Esophagus (tissue), 2 donors: ENCODE data around the gene ADAM29. TPM values are rescaled to one million over a fixed set of nuclear protein-coding genes. Genes with fewer than 3 reads are reported as not detected.

Experiments used
- H3K27ac ChIP-seq, 2 donors: one replicate each; pipeline ENCODE4 v1.5.1; 2013; ENCODE audit warnings: low read depth in 2 of 2, mild to moderate bottlenecking in 2 of 2, inconsistent platforms in 1 of 2, low read length in 1 of 2, moderate library complexity in 1 of 2
- H3K27me3 ChIP-seq, 2 donors: one replicate each; pipeline ENCODE4 v1.6.1; 2013; ENCODE audit warnings: low read length in 2 of 2, control low read depth in 1 of 2, mild to moderate bottlenecking in 1 of 2; ENCODE audit not compliant: insufficient read depth in 2 of 2, control insufficient read depth in 1 of 2
- H3K36me3 ChIP-seq, 2 donors: one replicate each; pipeline ENCODE4 v1.6.1; 2013; ENCODE audit warnings: low read length in 1 of 2; ENCODE audit not compliant: control insufficient read depth in 2 of 2, insufficient read depth in 2 of 2
- H3K4me1 ChIP-seq, 2 donors: one replicate each; pipeline ENCODE4 v1.6.1; 2013; ENCODE audit warnings: low read length in 1 of 2; ENCODE audit not compliant: control insufficient read depth in 2 of 2, insufficient read depth in 2 of 2
- H3K4me3 ChIP-seq, 2 donors: one replicate each; pipeline ENCODE4 v1.5.1; 2013; ENCODE audit warnings: low read length in 2 of 2, mild to moderate bottlenecking in 2 of 2, low read depth in 1 of 2, moderate library complexity in 1 of 2
- H3K9me3 ChIP-seq, 2 donors: one replicate each; pipeline ENCODE4 v1.6.1; 2013; ENCODE audit warnings: mild to moderate bottlenecking in 2 of 2, low read depth in 1 of 2, low read length in 1 of 2, moderate library complexity in 1 of 2; ENCODE audit not compliant: control insufficient read depth in 2 of 2, insufficient read depth in 1 of 2
- WGBS, 2 donors: extraction: QIAGEN DNeasy Blood & Tissue Kit; methylation state at CpG; one replicate each; pipeline ENCODE4 v1.1.7; 2013; 5-methylcytosine and 5-hydroxymethylcytosine counted together
- polyA plus RNA-seq, 2 donors: library from polyadenylated mRNA; stranded (reverse); fragments of 200-250 nt; gene quantifications; one replicate each; pipeline ENCODE4 v1.2.3, GENCODE V29; 2013
- donor health status: healthy with polysubstance abuse.
- donor health status: Bipolar disorder and iron deficiency.

The ADAM29 gene
- polyA plus RNA-seq, 2 donors: not detected

DNA sequence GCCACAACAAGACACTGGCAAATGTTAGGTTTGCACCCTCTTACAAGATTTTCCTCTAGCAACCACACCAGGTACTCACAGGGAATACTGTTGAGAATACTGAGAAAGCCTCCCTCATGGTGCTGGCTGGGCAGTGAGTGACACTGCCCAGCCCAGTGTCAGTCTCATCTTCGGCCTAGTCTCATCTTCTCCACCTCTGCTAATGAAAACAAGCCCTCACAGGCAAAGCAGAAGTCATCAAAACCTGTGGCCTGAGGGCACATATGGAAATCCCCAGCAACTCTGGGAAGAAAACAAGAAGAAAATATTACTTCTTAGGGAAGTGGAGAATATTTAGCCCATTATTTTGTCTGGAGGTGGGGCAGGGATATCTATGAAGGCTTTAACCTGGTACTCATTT, 7.9 kb upstream of the ADAM29 start:
- Histone ChIP-seq H3K27me3 (no peaks in the 10 kb centered on the region), H3K9me3 (peaks cover 0 to 5% of the 10 kb centered on the region in 2 donors), H3K27ac (no peak overlapping the region), H3K4me1 (no peaks in the 10 kb centered on the region), H3K4me3 (no peak overlapping the region), H3K36me3 (no peaks in the 10 kb centered on the region)
- WGBS, 2 donors: 51 to 66% methylated on average over 1 of the region's 1 CpG

DNA sequence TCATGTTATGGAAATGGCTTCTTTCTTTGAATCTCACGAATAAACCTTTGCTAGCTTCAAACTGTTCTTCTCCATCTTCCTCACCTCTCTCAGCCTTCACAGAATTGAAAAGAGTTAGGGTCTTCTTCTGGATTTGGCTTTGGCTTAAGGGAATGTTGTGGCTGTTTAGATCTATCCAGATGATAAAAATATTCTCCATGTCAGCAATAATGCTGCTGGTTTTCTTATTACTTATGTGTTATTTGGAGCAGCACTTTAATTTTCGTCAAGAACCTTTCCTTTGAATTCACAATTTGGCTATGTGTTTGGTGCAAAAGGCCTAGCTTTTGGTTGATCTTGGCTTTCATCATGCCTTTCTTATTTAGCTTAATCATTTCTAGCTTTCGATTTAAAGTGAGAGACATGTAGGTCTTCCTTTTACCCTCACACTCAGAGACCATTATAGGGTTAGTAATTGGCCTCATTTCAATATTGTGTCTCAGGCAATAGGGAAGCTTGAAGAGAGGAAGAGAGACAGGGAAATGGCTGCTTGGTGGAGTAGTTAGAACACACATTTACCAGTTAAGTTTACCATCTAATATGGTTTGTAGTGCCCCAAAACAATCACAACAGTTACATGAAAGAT, 5.1 kb upstream of the ADAM29 start:
- Histone ChIP-seq H3K9me3 (peaks cover 0 to 5% of the 10 kb centered on the region in 2 donors), H3K4me3 (no peak overlapping the region), H3K4me1 (no peaks in the 10 kb centered on the region), H3K27me3 (no peaks in the 10 kb centered on the region), H3K27ac (no peak overlapping the region), H3K36me3 (no peaks in the 10 kb centered on the region)
- 75 to 79% methylated on average over 3 of the region's 3 CpGs for WGBS, 2 donors

DNA sequence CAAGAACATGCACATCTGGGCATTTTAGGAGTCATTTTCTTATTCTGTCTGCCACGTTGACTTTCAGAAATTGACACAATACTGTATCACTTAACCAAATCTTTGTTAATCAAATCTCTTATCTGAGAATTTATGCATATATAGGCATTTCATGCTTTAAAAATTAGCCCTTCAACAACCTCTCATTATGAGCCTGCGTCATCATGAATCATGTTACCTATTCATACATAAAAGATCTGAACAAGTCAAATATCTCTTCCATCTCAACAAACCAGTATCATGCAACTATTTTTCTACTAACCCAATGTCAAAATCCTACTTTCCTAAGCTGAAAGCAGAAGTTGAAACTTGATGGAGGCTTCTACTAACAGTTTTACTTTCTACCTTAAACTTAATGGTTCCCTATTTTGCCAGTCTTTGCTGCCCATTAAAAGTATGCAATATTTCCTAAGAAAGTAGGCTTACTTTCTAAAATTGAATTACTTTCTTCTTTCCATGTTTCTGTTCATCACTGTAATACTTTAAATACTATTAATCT, 1.8 kb downstream of the ADAM29 start:
- no peaks in the 10 kb centered on the region for H3K4me1 ChIP-seq
- H3K27ac ChIP-seq: no peak overlapping the region
- no peaks in the 10 kb centered on the region for H3K36me3 ChIP-seq
- no peaks in the 10 kb centered on the region for H3K9me3 ChIP-seq
- H3K4me3 ChIP-seq: no peak overlapping the region
- WGBS, 2 donors: 61 to 72% methylated on average over 2 of the region's 2 CpGs
- H3K27me3 ChIP-seq: no peaks in the 10 kb centered on the region

DNA sequence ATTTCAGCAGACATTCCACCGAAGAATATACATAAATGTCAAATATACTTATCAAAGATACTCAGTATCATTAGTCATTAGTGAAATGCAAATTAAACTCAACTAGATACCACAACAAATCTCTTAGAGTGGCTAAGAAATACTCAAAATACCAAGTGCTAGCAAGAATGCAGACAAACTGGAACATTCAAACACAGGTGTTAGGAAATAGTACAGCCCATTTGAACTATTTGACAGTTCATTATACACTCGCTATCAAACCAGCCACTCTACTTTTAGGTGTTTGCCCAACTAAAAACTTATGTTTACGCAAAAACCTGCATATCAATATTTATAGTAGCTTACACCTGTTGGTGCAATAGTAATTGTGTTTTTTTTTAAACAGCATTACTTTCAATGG, 8.8 kb downstream of the ADAM29 start:
- no peaks in the 10 kb centered on the region for H3K36me3 ChIP-seq
- H3K27ac ChIP-seq: no peak overlapping the region
- H3K4me1 ChIP-seq: no peaks in the 10 kb centered on the region
- H3K9me3 ChIP-seq: no peaks in the 10 kb centered on the region
- 65 to 68% methylated on average over 3 of the region's 3 CpGs for WGBS, 2 donors
- H3K4me3 ChIP-seq: no peak overlapping the region
- no peaks in the 10 kb centered on the region for H3K27me3 ChIP-seq

DNA sequence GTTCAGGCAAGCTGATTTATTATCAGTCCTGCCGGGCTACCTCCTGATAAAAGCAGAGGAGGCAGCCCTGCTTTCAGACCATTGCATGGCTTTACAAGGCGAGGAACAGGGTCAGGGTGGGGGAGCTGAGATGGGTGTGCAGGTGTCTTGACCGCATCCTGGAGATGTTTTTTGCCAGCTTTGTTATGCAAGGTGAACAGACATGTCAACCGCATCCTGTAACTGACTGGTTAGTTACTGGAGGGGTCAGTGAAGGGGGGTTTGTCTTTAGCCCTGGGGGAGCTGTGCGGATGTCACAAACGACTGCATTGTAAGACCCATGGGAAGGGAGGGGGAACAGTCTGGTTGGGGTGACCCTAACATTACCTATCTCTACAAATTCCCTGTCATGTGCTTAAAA, 10.0 kb downstream of the ADAM29 start:
- Histone ChIP-seq H3K9me3 (no peaks in the 10 kb centered on the region), H3K36me3 (no peaks in the 10 kb centered on the region), H3K27me3 (no peaks in the 10 kb centered on the region), H3K4me3 (no peak overlapping the region), H3K27ac (no peak overlapping the region), H3K4me1 (no peaks in the 10 kb centered on the region)
- 72 to 82% methylated on average over 6 of the region's 6 CpGs for WGBS, 2 donors

DNA sequence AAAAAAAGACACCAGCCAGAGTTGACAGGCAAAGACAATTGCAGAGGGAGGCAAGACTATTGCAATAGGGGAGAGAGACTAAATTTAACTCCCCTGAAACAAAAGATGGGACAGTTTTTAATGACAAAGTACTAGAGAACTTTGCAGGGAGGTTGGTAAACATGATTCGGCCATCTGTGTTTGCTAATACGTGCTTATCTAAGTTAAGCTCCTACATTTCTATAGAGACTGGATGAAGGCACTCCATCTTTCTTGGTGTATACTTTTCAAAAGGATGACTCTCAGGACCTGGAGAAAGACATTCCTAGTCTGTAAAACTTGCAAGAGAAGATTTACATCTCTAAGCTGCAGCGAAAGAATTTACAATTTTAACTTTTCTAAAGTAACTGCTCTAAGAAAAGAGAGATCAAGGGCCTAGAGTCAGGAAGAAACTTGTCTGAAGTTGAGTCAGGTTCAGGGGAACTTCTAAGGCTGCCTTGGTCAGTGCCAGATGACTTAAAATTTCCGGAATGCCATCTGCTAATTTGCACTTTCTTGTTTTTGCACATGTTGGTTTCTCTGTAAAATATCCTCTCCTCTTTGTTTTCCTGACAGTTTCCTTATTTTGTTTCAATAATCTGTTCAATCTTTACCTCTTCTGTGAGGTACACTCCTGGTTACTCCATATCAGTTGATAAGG, 10.6 kb downstream of the ADAM29 start:
- H3K27me3 ChIP-seq: no peaks in the 10 kb centered on the region
- no peaks in the 10 kb centered on the region for H3K4me1 ChIP-seq
- no peaks in the 10 kb centered on the region for H3K36me3 ChIP-seq
- no peak overlapping the region for H3K27ac ChIP-seq
- no peaks in the 10 kb centered on the region for H3K9me3 ChIP-seq
- H3K4me3 ChIP-seq: no peak overlapping the region
- WGBS, 2 donors: 51 to 60% methylated on average over 4 of the region's 4 CpGs

DNA sequence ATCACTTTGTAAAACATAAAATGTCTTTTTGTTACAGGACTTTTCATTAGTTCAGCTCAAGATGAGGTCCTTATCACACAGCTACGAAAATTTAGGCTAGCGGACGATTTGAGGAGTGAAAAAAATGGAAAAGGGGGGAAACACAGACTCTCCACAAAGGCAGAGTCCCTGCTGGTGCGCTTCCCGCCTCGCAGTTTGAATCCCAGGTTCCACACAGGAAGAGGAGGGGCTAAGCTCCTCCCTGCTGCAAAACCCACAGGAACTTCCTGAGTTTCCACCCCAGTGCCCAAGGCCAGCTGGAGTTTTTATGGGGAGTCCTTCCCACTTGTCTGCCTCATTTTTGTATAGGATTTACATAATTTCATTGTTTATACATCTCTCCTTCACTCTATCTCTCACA, 11.2 kb downstream of the ADAM29 start:
- Histone ChIP-seq H3K27ac (no peak overlapping the region), H3K36me3 (no peaks in the 10 kb centered on the region), H3K9me3 (no peaks in the 10 kb centered on the region), H3K4me1 (no peaks in the 10 kb centered on the region), H3K27me3 (no peaks in the 10 kb centered on the region), H3K4me3 (no peak overlapping the region)
- 81% methylated on average over 6 of the region's 6 CpGs for WGBS, 2 donors

DNA sequence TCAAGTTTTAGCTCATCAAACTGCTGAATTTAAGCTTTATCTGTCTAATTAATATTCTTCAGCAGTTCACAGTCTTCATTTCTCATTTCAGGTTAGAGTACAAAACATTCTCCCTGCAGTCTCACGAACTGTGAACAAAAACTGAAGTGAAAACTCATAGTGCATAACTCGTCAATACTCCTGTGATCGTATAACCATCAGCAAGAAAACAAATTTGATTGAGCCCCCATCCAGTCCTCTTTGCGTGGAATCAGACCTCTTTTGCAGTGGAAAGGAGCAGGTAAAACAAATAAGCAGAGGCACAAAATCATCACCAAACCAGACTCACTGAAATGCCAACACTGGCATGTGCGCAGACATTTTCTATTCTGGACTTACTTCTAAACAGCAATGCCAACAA, 12.7 kb downstream of the ADAM29 start:
- no peaks in the 10 kb centered on the region for H3K4me1 ChIP-seq
- H3K36me3 ChIP-seq: no peaks in the 10 kb centered on the region
- H3K27me3 ChIP-seq: no peaks in the 10 kb centered on the region
- H3K9me3 ChIP-seq: no peaks in the 10 kb centered on the region
- 69 to 78% methylated on average over 5 of the region's 5 CpGs for WGBS, 2 donors
- H3K4me3 ChIP-seq: no peak overlapping the region
- H3K27ac ChIP-seq: no peak overlapping the region

DNA sequence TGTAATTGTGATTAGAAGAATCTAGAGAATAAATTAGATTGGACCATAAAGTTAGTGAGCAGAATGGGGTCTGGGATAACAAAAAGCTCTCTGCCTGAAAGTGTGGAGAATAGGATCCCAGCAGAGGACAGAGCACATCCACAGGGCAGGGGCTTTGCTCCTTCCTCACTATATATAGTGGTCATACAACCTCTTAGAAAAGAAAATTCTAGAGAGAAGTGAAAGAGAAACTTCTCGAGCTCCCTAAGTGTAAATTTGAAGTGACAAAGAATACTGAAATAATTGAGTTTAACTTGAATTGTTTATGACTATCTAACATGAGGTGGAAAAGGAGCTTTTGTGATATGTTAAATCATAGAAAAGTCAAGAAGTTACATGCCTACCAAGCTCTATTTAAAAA, 14.9 kb downstream of the ADAM29 start:
- Histone ChIP-seq H3K4me1 (no peaks in the 10 kb centered on the region), H3K27ac (no peak overlapping the region), H3K27me3 (no peaks in the 10 kb centered on the region), H3K4me3 (no peak overlapping the region), H3K36me3 (no peaks in the 10 kb centered on the region), H3K9me3 (no peaks in the 10 kb centered on the region)
- WGBS, 2 donors: 49 to 60% methylated on average over 1 of the region's 1 CpG

DNA sequence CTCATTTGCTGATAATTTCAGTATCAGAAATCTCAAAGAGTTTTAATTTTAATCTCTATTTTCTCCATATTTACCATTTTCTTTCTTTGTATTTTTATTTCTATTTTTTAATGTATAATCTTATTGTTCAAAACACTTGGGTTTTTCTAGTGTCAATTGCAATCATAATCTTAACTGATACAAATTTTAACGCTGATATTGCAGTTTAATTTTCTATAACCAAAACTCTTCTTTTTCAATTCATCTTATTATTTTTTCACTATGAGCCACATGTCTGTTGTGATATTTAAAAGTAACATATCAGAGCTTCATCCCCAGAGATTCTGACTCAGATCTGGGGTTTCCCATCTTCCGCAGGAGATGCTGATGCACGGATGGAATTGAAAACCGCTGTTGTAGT, 16.2 kb downstream of the ADAM29 start:
- Histone ChIP-seq H3K9me3 (no peaks in the 10 kb centered on the region), H3K4me3 (no peak overlapping the region), H3K36me3 (no peaks in the 10 kb centered on the region), H3K27ac (no peak overlapping the region), H3K27me3 (no peaks in the 10 kb centered on the region), H3K4me1 (no peaks in the 10 kb centered on the region)
- WGBS, 2 donors: 87 to 91% methylated on average over 4 of the region's 4 CpGs
